Gastrocnemius medialis (tissue), 4 donors: ENCODE data around the gene HOXC6. TPM values are rescaled to one million over a fixed set of nuclear protein-coding genes. Genes with fewer than 3 reads are reported as not detected.

Source experiments
- ATAC-seq, 2 donors: fragments of 150-250 bp; one replicate each; pipeline ENCODE4 v1.9.1; 2016
- DNase-seq, 2 donors: peaks; one replicate each; pipeline ENCODE4 v3.0.0-alpha.2; 2019
- H3K27ac ChIP-seq, 4 donors: fragments of 200-600 bp; sonication (generic); 1 replicate in 1 of 4; 2 replicates in 3 of 4; pipeline ENCODE4 v1.5.1; 2016 to 2018; ENCODE audit warnings: mild to moderate bottlenecking in 2 of 4, moderate library complexity in 1 of 4
- H3K27me3 ChIP-seq, 3 donors: fragments of 200-600 bp; sonication (generic) in 2 of 3; 1 replicate in 1 of 3; 2 replicates in 2 of 3; pipeline versions ENCODE4 v1.5.1 to v1.6.0; 2016 to 2019; ENCODE audit warnings: mild to moderate bottlenecking in 1 of 3, moderate library complexity in 1 of 3
- H3K36me3 ChIP-seq, 2 donors: fragments of 200-600 bp; sonication (generic) in 1 of 2; one replicate each; pipeline ENCODE4 v1.5.1; 2017 to 2018
- H3K4me1 ChIP-seq, 2 donors: fragments of 200-600 bp; sonication (generic) in 1 of 2; one replicate each; pipeline ENCODE4 v1.5.1; 2016 to 2017; ENCODE audit warnings: mild to moderate bottlenecking in 2 of 2
- H3K4me3 ChIP-seq, 4 donors: fragments of 200-600 bp; sonication (generic) in 3 of 4; 1 replicate in 1 of 4; 2 replicates in 3 of 4; pipeline ENCODE4 v1.5.1; 2016 to 2019; ENCODE audit warnings: mild to moderate bottlenecking in 2 of 4
- H3K9me3 ChIP-seq, 3 donors: fragments of 200-600 bp; sonication (generic) in 2 of 3; 1 replicate in 1 of 3; 2 replicates in 2 of 3; pipeline ENCODE4 v1.5.1; 2016 to 2019
- POLR2A ChIP-seq, 2 donors: fragments of 450-650 bp; IDR thresholded peaks; one replicate each; pipeline ENCODE4 v1.6.1; 2017; ENCODE audit warnings: antibody characterized with exemption in 2 of 2, mild to moderate bottlenecking in 2 of 2, moderate library complexity in 2 of 2
- in situ Hi-C, 4 donors: fragments of 200-750 bp; cut with MboI; loops; one replicate each; pipeline versions ENCODE4 v1.15.0 to v1.8.0; 2017; ENCODE audit warnings: low sequenced_read_pairs in 4 of 4
- intact Hi-C: fragments of 100-400 bp; cut with DNase I; formaldehyde crosslinking; loops from one replicate; pipeline ENCODE4 v1.15.1; 2023; ENCODE audit warnings: low total_unique reads
- total RNA-seq, 4 donors: library from RNA; depleted of rRNA; stranded (reverse); fragments of >200 nt; gene quantifications; one replicate each; pipeline versions ENCODE4 v1.1.0 to v1.2.3, GENCODE V29; 2016
- TF ChIP-seq, protein P1 (sequence below), 5 experiments: fragments of 450-650 bp in 3 of 5; fragments of 200-600 bp in 2 of 5; sonication (generic) in 2 of 5; IDR thresholded peaks in 4 of 5; conservative IDR thresholded peaks in 1 of 5; 1 replicate in 4 of 5; 2 replicates in 1 of 5; pipeline ENCODE4 v1.5.1; 2016 to 2019; ENCODE audit warnings: antibody characterized with exemption in 5 of 5, mild to moderate bottlenecking in 3 of 5, moderate library complexity in 3 of 5

The HOXC6 gene
- total RNA-seq, 4 donors from 2014 or later = 1.0 to 4.7 (median 3.8) TPM

DNA sequence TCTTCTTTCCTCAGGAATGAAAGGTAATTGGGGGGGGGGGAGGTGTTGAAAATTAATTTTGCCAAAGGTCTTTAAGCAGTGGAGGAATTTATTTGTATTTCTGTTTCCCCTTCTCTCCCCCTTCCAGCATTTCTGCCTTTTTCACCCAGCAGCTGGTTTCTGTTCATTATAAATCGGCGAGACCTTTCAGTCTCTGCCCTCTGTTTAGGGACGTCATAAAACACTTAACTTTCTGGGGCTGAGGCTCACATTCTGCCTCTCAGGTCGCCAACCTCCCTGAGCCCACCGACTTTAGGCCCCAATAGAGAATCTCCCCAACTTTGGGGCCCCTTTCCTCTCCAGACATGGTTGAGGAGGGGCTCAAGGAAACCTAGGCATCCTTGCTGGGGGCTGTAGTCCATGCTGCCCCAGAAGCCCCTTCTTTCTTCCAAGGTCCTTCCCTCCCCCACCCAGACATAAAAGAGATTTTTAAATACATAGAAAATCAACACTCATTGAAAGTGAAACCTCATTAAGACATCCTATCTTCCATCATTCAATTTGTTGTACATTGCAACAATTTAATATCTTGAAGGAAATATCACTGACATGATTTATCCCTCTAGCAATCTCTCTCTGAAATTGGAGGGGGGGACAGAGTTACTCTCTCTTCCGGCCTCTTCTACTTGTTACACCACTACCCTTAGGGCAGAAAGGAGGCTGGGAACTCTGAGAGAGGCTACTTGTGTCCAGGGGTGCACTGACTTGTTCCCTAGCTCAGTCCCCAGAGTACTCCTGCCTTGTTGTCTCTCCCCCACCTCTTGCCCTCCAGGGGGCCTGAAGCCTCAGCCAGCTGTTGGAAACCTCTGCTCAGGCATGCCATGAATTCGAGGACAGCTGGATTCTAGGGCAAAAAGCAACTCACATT, 2.5 kb upstream of the HOXC6 start:
- TF ChIP-seq, protein P1, sequence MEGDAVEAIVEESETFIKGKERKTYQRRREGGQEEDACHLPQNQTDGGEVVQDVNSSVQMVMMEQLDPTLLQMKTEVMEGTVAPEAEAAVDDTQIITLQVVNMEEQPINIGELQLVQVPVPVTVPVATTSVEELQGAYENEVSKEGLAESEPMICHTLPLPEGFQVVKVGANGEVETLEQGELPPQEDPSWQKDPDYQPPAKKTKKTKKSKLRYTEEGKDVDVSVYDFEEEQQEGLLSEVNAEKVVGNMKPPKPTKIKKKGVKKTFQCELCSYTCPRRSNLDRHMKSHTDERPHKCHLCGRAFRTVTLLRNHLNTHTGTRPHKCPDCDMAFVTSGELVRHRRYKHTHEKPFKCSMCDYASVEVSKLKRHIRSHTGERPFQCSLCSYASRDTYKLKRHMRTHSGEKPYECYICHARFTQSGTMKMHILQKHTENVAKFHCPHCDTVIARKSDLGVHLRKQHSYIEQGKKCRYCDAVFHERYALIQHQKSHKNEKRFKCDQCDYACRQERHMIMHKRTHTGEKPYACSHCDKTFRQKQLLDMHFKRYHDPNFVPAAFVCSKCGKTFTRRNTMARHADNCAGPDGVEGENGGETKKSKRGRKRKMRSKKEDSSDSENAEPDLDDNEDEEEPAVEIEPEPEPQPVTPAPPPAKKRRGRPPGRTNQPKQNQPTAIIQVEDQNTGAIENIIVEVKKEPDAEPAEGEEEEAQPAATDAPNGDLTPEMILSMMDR (IDR thresholded peaks at IDR 0.05 in 4 of 5, conservative IDR thresholded peaks at IDR 0.05 in 1 of 5) = no peak
- no peak for TF ChIP-seq POLR2A (IDR thresholded peaks at IDR 0.05)
- H3K27ac ChIP-seq = peak overlapping the region; percentile 94 to 100 (median 98)
- intact Hi-C loops (no loop called here), in situ Hi-C loops (loop anchor here in 2 of 4 donors (5.0 to 10.0 kb wide), 2 partner anchors 169 to 172 kb away; no protein-coding TSS in a partner anchor)
- peak overlapping the region; percentile 59 to 66 (median 62) for H3K4me3 ChIP-seq
- no peak for ATAC-seq
- DNase-seq = no peak
- no peaks in the 10 kb centered on the region for H3K27me3 ChIP-seq
- no peaks in the 10 kb centered on the region for H3K9me3 ChIP-seq
- no peaks in the 10 kb centered on the region for H3K36me3 ChIP-seq
- peaks cover 59 to 77% of the 10 kb centered on the region in 2 donors for H3K4me1 ChIP-seq

DNA sequence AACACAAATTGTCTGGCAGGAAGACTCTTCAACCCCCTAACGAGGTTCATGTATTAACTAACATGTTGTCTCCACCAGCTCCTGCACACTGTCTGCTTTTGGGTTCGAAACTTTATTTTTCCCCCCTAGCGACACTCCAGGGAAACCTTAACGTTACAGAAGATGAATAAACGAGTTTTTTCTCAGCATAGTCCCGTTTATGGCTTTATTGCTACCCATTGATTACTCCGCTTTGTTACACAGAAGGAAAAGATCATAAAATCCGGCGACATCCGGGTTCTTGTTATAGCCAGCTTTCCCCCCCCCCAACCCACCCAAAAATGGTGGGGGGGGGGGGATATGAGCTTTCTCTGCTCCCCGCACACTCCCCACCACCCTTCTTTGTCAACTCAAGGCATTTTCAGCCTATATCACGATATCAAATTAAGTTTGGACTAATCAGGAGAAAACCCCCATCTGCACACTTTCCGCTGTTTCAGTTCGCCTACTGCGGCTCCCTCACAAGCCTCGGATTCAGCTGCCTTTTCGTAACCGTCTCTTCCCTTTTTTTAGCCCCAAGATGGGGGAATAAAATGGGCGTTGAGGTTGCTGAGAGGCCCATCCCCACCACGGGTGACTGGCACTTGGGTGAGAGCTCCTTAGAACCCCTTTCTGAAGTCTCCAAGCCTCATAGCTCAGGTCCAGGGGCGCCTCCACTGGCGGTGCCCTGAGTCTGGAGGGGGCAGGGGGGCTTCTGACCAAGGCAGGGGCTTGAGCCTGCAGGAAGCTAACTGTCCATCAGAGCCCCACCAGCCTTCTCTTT, 1.4 kb upstream of the HOXC6 start:
- Histone ChIP-seq H3K36me3 (no peaks in the 10 kb centered on the region), H3K4me3 (peak overlapping the region; percentile 59 to 66 (median 62)), H3K4me1 (peaks cover 54 to 66% of the 10 kb centered on the region in 2 donors), H3K27ac (peak overlapping the region; percentile 94 to 100 (median 98)), H3K27me3 (no peaks in the 10 kb centered on the region), H3K9me3 (no peaks in the 10 kb centered on the region)
- intact Hi-C loops (no loop called here), in situ Hi-C loops (loop anchor here in 2 of 4 donors (5.0 to 10.0 kb wide), 2 partner anchors 168 to 170 kb away; no protein-coding TSS in a partner anchor)
- TF ChIP-seq, protein P1 (IDR thresholded peaks at IDR 0.05 in 4 of 5, conservative IDR thresholded peaks at IDR 0.05 in 1 of 5) = no peak
- no peak for TF ChIP-seq POLR2A (IDR thresholded peaks at IDR 0.05)
- ATAC-seq (no peak), DNase-seq (no peak)

GRCh38 chr12:54027442-54027786, 826 bp upstream of the HOXC6 start:
- peak overlapping the region; percentile 94 to 100 (median 98) for H3K27ac ChIP-seq
- ATAC-seq (no peak), DNase-seq (no peak)
- intact Hi-C loops (no loop called here), in situ Hi-C loops (loop anchor here in 2 of 4 donors (5.0 to 10.0 kb wide), 2 partner anchors 167 to 170 kb away; no protein-coding TSS in a partner anchor)
- TF ChIP-seq, protein P1 (IDR thresholded peaks at IDR 0.05 in 4 of 5, conservative IDR thresholded peaks at IDR 0.05 in 1 of 5) = no peak
- no peak for TF ChIP-seq POLR2A (IDR thresholded peaks at IDR 0.05)
- H3K36me3 ChIP-seq = no peaks in the 10 kb centered on the region
- peak overlapping the region; percentile 59 to 66 (median 62) for H3K4me3 ChIP-seq
- no peaks in the 10 kb centered on the region for H3K27me3 ChIP-seq
- peaks cover 54 to 65% of the 10 kb centered on the region in 2 donors for H3K4me1 ChIP-seq
- H3K9me3 ChIP-seq = no peaks in the 10 kb centered on the region

DNA sequence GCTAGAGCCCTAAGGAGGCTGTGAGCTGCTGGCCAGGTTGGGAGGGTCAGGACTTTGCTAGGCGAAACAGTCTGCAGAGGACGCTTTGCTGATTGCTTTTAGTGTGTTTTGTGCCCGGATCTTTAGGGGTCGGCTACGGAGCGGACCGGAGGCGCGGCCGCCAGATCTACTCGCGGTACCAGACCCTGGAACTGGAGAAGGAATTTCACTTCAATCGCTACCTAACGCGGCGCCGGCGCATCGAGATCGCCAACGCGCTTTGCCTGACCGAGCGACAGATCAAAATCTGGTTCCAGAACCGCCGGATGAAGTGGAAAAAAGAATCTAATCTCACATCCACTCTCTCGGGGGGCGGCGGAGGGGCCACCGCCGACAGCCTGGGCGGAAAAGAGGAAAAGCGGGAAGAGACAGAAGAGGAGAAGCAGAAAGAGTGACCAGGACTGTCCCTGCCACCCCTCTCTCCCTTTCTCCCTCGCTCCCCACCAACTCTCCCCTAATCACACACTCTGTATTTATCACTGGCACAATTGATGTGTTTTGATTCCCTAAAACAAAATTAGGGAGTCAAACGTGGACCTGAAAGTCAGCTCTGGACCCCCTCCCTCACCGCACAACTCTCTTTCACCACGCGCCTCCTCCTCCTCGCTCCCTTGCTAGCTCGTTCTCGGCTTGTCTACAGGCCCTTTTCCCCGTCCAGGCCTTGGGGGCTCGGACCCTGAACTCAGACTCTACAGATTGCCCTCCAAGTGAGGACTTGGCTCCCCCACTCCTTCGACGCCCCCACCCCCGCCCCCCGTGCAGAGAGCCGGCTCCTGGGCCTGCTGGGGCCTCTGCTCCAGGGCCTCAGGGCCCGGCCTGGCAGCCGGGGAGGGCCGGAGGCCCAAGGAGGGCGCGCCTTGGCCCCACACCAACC, 1.5 kb downstream of the HOXC6 start:
- H3K36me3 ChIP-seq = no peaks in the 10 kb centered on the region
- no peaks in the 10 kb centered on the region for H3K9me3 ChIP-seq
- H3K4me1 ChIP-seq = peaks cover 35 to 49% of the 10 kb centered on the region in 2 donors
- intact Hi-C loops (no loop called here), in situ Hi-C loops (loop anchor here in 3 of 4 donors (5.0 to 10.0 kb wide), 3 partner anchors 163 to 168 kb away; no protein-coding TSS in a partner anchor)
- DNase-seq (no peak), ATAC-seq (no peak)
- no peaks in the 10 kb centered on the region for H3K27me3 ChIP-seq
- peak overlapping the region; percentile 94 to 100 (median 98) for H3K27ac ChIP-seq
- TF ChIP-seq, protein P1 (IDR thresholded peaks at IDR 0.05 in 4 of 5, conservative IDR thresholded peaks at IDR 0.05 in 1 of 5) = no peak
- no peak for TF ChIP-seq POLR2A (IDR thresholded peaks at IDR 0.05)
- H3K4me3 ChIP-seq = peak overlapping the region; percentile 45 to 62 (median 60)
